KOPT-K1 (cell line): Measurements from ENCODE around the gene ELANE.
"Not testable (repeated sequence)": the region's sequence is repeated elsewhere in the genome, so short reads cannot be mapped to it uniquely, and the experiment has no call there.

Experiments
- H3K27ac ChIP-seq: fragments of 200-600 bp; sonication (generic); 2 replicates; pipeline ENCODE4 v1.5.1; 2016; ENCODE audit warnings: antibody characterized with exemption, mild to moderate bottlenecking, low read depth, low read length; ENCODE audit not compliant: poor library complexity, severe bottlenecking
- H3K36me3 ChIP-seq: fragments of 200-600 bp; sonication (generic); 2 replicates; pipeline ENCODE4 v1.5.1; 2017; ENCODE audit warnings: antibody characterized with exemption, mild to moderate bottlenecking, low read length, moderate library complexity; ENCODE audit not compliant: insufficient read depth
- H3K9me3 ChIP-seq: fragments of 200-600 bp; sonication (generic); 2 replicates; pipeline ENCODE4 v1.5.1; 2017; ENCODE audit warnings: antibody characterized with exemption, low read length, mild to moderate bottlenecking; ENCODE audit not compliant: insufficient read depth, poor library complexity, severe bottlenecking

The ELANE gene

GRCh38 chr19:811506-812048 is 40.5 kb upstream of the ELANE start:
- Histone ChIP-seq H3K27ac (no peak overlapping the region), H3K36me3 (peaks cover 87% of the 10 kb centered on the region), H3K9me3 (no peaks in the 10 kb centered on the region)

GRCh38 chr19:812049-812746 is 39.9 kb upstream of the ELANE start:
- Histone ChIP-seq H3K27ac (no peak overlapping the region), H3K36me3 (peaks cover 82% of the 10 kb centered on the region), H3K9me3 (no peaks in the 10 kb centered on the region)

- peaks cover 76% of the 10 kb centered on the region for H3K36me3 ChIP-seq
- no peak overlapping the region for H3K27ac ChIP-seq
- no peaks in the 10 kb centered on the region for H3K9me3 ChIP-seq
Measured at GRCh38 chr19:812747-813218, 39.3 kb upstream of the ELANE start.

- Histone ChIP-seq H3K27ac (no peak overlapping the region), H3K9me3 (no peaks in the 10 kb centered on the region), H3K36me3 (peaks cover 69% of the 10 kb centered on the region)
Measured at GRCh38 chr19:813219-814151, 38.6 kb upstream of the ELANE start.

GRCh38 chr19:814152-815078 is 37.7 kb upstream of the ELANE start:
- peaks cover 60% of the 10 kb centered on the region for H3K36me3 ChIP-seq
- H3K9me3 ChIP-seq, result no peaks in the 10 kb centered on the region
- no peak overlapping the region for H3K27ac ChIP-seq

GRCh38 chr19:815079-815774 is 36.9 kb upstream of the ELANE start:
- Histone ChIP-seq H3K9me3 (no peaks in the 10 kb centered on the region), H3K36me3 (peaks cover 52% of the 10 kb centered on the region), H3K27ac (no peak overlapping the region)

- Histone ChIP-seq H3K36me3 (peaks cover 45% of the 10 kb centered on the region), H3K9me3 (no peaks in the 10 kb centered on the region), H3K27ac (no peak overlapping the region)
Measured at GRCh38 chr19:815775-816499, 36.2 kb upstream of the ELANE start.

GRCh38 chr19:816500-816857 is 35.6 kb upstream of the ELANE start:
- no peaks in the 10 kb centered on the region for H3K9me3 ChIP-seq
- H3K36me3 ChIP-seq, result peaks cover 39% of the 10 kb centered on the region
- H3K27ac ChIP-seq, result no peak overlapping the region

- H3K9me3 ChIP-seq, H3K27ac ChIP-seq: not testable (repeated sequence)
- peaks cover 12% of the 10 kb centered on the region; the same call in 1 of the 2 replicates for H3K36me3 ChIP-seq
Measured at GRCh38 chr19:820212-820611, 31.9 kb upstream of the ELANE start.

- peaks cover 4% of the 10 kb centered on the region; the same call in 1 of the 2 replicates for H3K36me3 ChIP-seq
- H3K9me3 ChIP-seq, result no peaks in the 10 kb centered on the region
- no peak overlapping the region for H3K27ac ChIP-seq
Measured at GRCh38 chr19:821231-821824, 30.8 kb upstream of the ELANE start.

GRCh38 chr19:821825-822503 is 30.1 kb upstream of the ELANE start, which contains the start of gene PLPPR3:
Gene PLPPR3, minus strand, starts transcription at chr19:821955. Its CDS starts 396 bp downstream, at chr19:821559.
- H3K27ac ChIP-seq, result no peak within 1 kb of the TSS
- H3K9me3 ChIP-seq, result no peaks in the 10 kb centered on the region
- no peaks in the 10 kb centered on the region for H3K36me3 ChIP-seq

- no peak overlapping the region for H3K27ac ChIP-seq
- no peaks in the 10 kb centered on the region for H3K36me3 ChIP-seq
- no peaks in the 10 kb centered on the region for H3K9me3 ChIP-seq
Measured at GRCh38 chr19:823565-824121, 28.5 kb upstream of the ELANE start.
